Esophagus muscularis mucosa (tissue), 4 donors: ENCODE data around the gene CTNNA2. TPM values are rescaled to one million over a fixed set of nuclear protein-coding genes. Genes with fewer than 3 reads are reported as not detected.

ENCODE experiments used
- DNase-seq: peaks from one replicate; pipeline ENCODE4 v3.0.0-alpha.2; 2017; ENCODE audit errors: extremely low spot score
- H3K27ac ChIP-seq, 4 donors: fragments of 200-600 bp; sonication (generic); replicated peaks in 1 of 4; 1 replicate in 3 of 4; 2 replicates in 1 of 4; pipeline ENCODE4 v1.5.1; 2016 to 2019; ENCODE audit warnings: mild to moderate bottlenecking in 1 of 4
- H3K27me3 ChIP-seq, 4 donors: fragments of 200-600 bp; sonication (generic); one replicate each; pipeline versions ENCODE4 v1.5.1 to v1.6.0; 2016 to 2019
- H3K36me3 ChIP-seq, 4 donors: fragments of 200-600 bp; sonication (generic); one replicate each; pipeline ENCODE4 v1.5.1; 2016 to 2019
- H3K4me1 ChIP-seq, 4 donors: fragments of 200-600 bp; sonication (generic); one replicate each; pipeline ENCODE4 v1.5.1; 2016 to 2019
- H3K4me3 ChIP-seq, 4 donors: fragments of 200-600 bp; sonication (generic); 1 replicate in 2 of 4; 2 replicates in 2 of 4; pipeline ENCODE4 v1.5.1; 2016 to 2019; ENCODE audit warnings: mild to moderate bottlenecking in 4 of 4, moderate library complexity in 1 of 4
- H3K9me3 ChIP-seq, 4 donors: fragments of 200-600 bp; sonication (generic); 1 replicate in 3 of 4; 2 replicates in 1 of 4; pipeline ENCODE4 v1.5.1; 2016 to 2019
- CTCF ChIP-seq, 3 experiments: fragments of 200-600 bp in 2 of 3; fragments of 450-650 bp in 1 of 3; sonication (generic) in 2 of 3; IDR thresholded peaks; one replicate each; pipeline ENCODE4 v1.5.1; 2017 to 2019; ENCODE audit warnings: antibody characterized with exemption in 3 of 3, mild to moderate bottlenecking in 2 of 3, moderate library complexity in 1 of 3
- EP300 ChIP-seq: sonication (generic); formaldehyde crosslinking; IDR thresholded peaks from one replicate; pipeline ENCODE4 v1.6.1; 2017; ENCODE audit warnings: antibody characterized with exemption
- POLR2A ChIP-seq: fragments of 450-650 bp; IDR thresholded peaks from one replicate; pipeline ENCODE4 v1.6.1; 2017; ENCODE audit warnings: antibody characterized with exemption, moderate library complexity, mild to moderate bottlenecking, low read depth
- POLR2AphosphoS5 ChIP-seq, 2 donors: sonication (generic); formaldehyde crosslinking; IDR thresholded peaks; one replicate each; pipeline ENCODE4 v1.6.1; 2017; ENCODE audit warnings: antibody characterized with exemption in 2 of 2
- WGBS: methylation state at CpG from one replicate; pipeline ENCODE4 v1.1.5; 2018; 5-methylcytosine and 5-hydroxymethylcytosine counted together
- intact Hi-C: fragments of 100-400 bp; cut with DNase I; formaldehyde crosslinking; loops from one replicate; pipeline ENCODE4 v1.15.1; 2023
- total RNA-seq, 4 donors: library from RNA; depleted of rRNA; stranded (reverse); fragments of >200 nt; gene quantifications; one replicate each; pipeline versions ENCODE4 v1.1.0 to v1.2.1, GENCODE V29; 2016

CTNNA2 gene
- total RNA-seq, 4 donors from 2014 or later: 0.42 to 2.5 (median 1.1) TPM

GRCh38 chr2:80007777-80008503 lies 495.1 kb downstream of the CTNNA2 start:
- Histone ChIP-seq H3K27me3 (peaks cover 0 to 5% (median 0%) of the 10 kb centered on the region in 4 donors), H3K9me3 (no peaks in the 10 kb centered on the region), H3K4me1 (no peaks in the 10 kb centered on the region), H3K27ac (no peak overlapping the region), H3K4me3 (no peak overlapping the region), H3K36me3 (no peaks in the 10 kb centered on the region)
- no peak for DNase-seq
- 43% methylated on average over 5 of the region's 5 CpGs for WGBS
- intact Hi-C loops: no loop called here
- TF ChIP-seq POLR2A: no peak
- TF ChIP-seq EP300: no peak

GRCh38 chr2:80008596-80008995 lies 495.7 kb downstream of the CTNNA2 start:
- WGBS: 64% methylated on average over 4 of the region's 4 CpGs
- DNase-seq: no peak

GRCh38 chr2:80009211-80009610 lies 496.4 kb downstream of the CTNNA2 start:
- TF ChIP-seq EP300: no peak
- TF ChIP-seq POLR2AphosphoS5 (IDR thresholded peaks at IDR 0.05): no peak
- TF ChIP-seq POLR2A: no peak
- no peak for TF ChIP-seq CTCF (IDR thresholded peaks at IDR 0.05)
- H3K27ac ChIP-seq: no peak overlapping the region
- no peaks in the 10 kb centered on the region for H3K36me3 ChIP-seq
- H3K27me3 ChIP-seq: no peaks in the 10 kb centered on the region
- H3K9me3 ChIP-seq: no peaks in the 10 kb centered on the region
- no peak for DNase-seq
- no peak overlapping the region for H3K4me3 ChIP-seq
- 87% methylated on average over 3 of the region's 3 CpGs for WGBS
- intact Hi-C loops: no loop called here
- H3K4me1 ChIP-seq: no peaks in the 10 kb centered on the region

More at GRCh38 chr2:80008596-80008995, 495.7 kb downstream of the CTNNA2 start:
- Histone ChIP-seq H3K36me3 (no peaks in the 10 kb centered on the region), H3K27ac (no peak overlapping the region), H3K4me3 (no peak overlapping the region), H3K4me1 (no peaks in the 10 kb centered on the region), H3K9me3 (no peaks in the 10 kb centered on the region), H3K27me3 (peaks cover 0 to 5% (median 0%) of the 10 kb centered on the region in 4 donors)
- TF ChIP-seq POLR2AphosphoS5 (IDR thresholded peaks at IDR 0.05) (no peak), CTCF (IDR thresholded peaks at IDR 0.05) (no peak), POLR2A (no peak), EP300 (no peak)
- intact Hi-C loops: no loop called here

GRCh38 chr2:80012061-80012460 lies 499.2 kb downstream of the CTNNA2 start:
- WGBS: 79% methylated on average over 3 of the region's 3 CpGs
- DNase-seq: no peak
- Histone ChIP-seq H3K4me1 (no peaks in the 10 kb centered on the region), H3K27ac (no peak overlapping the region), H3K36me3 (no peaks in the 10 kb centered on the region), H3K27me3 (no peaks in the 10 kb centered on the region), H3K4me3 (no peak overlapping the region), H3K9me3 (no peaks in the 10 kb centered on the region)
- intact Hi-C loops: no loop called here
- TF ChIP-seq POLR2A: no peak
- TF ChIP-seq EP300: no peak
- no peak for TF ChIP-seq CTCF (IDR thresholded peaks at IDR 0.05)
- TF ChIP-seq POLR2AphosphoS5 (IDR thresholded peaks at IDR 0.05): no peak

- no peak for DNase-seq
- Histone ChIP-seq H3K27ac (no peak overlapping the region), H3K27me3 (no peaks in the 10 kb centered on the region), H3K36me3 (no peaks in the 10 kb centered on the region), H3K4me1 (no peaks in the 10 kb centered on the region), H3K4me3 (no peak overlapping the region), H3K9me3 (no peaks in the 10 kb centered on the region)
- intact Hi-C loops: no loop called here
- TF ChIP-seq POLR2A: no peak
- TF ChIP-seq EP300: no peak
- TF ChIP-seq CTCF (IDR thresholded peaks at IDR 0.05): no peak
- no peak for TF ChIP-seq POLR2AphosphoS5 (IDR thresholded peaks at IDR 0.05)
Measured at GRCh38 chr2:80014637-80015036, 501.8 kb downstream of the CTNNA2 start.
